BLaER1 (cell line): ENCODE measurements around the gene APCDD1.

ENCODE experiments used
- H3K27ac ChIP-seq: shearing (Covaris generic); formaldehyde crosslinking; 2 replicates; pipeline ENCODE4 v1.8.1; 2022
- H3K27me3 ChIP-seq: shearing (Covaris generic); formaldehyde crosslinking; 2 replicates; pipeline ENCODE4 v1.8.1; 2022
- H3K36me3 ChIP-seq: shearing (Covaris generic); formaldehyde crosslinking; 2 replicates; pipeline ENCODE4 v1.8.1; 2022
- H3K4me1 ChIP-seq: shearing (Covaris generic); formaldehyde crosslinking; 2 replicates; pipeline ENCODE4 v1.8.1; 2022
- H3K4me2 ChIP-seq: shearing (Covaris generic); formaldehyde crosslinking; 2 replicates; pipeline ENCODE4 v1.8.1; 2022
- H3K4me3 ChIP-seq: shearing (Covaris generic); formaldehyde crosslinking; 2 replicates; pipeline ENCODE4 v1.8.1; 2022
- H3K9ac ChIP-seq: shearing (Covaris generic); formaldehyde crosslinking; 2 replicates; pipeline ENCODE4 v1.8.1; 2022
- H3K9me3 ChIP-seq: shearing (Covaris generic); formaldehyde crosslinking; 2 replicates; pipeline ENCODE4 v1.8.1; 2022
- H4K20me1 ChIP-seq: shearing (Covaris generic); formaldehyde crosslinking; 2 replicates; pipeline ENCODE4 v1.8.1; 2022
- Cebpa-rat ChIP-seq: shearing (Covaris generic); IDR thresholded peaks from 2 replicates; pipeline ENCODE4 v1.8.1; 2022

APCDD1 gene

GRCh38 chr18:10482985-10483949, 28.8 kb downstream of the APCDD1 start:
- Histone ChIP-seq H3K4me1 (peaks cover 92% of the 10 kb centered on the region), H3K9ac (peak overlapping the region; percentile 43; the same call in 1 of the 2 replicates), H3K27me3 (no peaks in the 10 kb centered on the region), H3K9me3 (no peaks in the 10 kb centered on the region), H3K4me3 (peak overlapping the region; percentile 40), H3K4me2 (peak overlapping the region; percentile 85), H4K20me1 (no peaks in the 10 kb centered on the region), H3K27ac (peak overlapping the region; percentile 64), H3K36me3 (peaks cover 9% of the 10 kb centered on the region)
- no peak for TF ChIP-seq Cebpa-rat

DNA sequence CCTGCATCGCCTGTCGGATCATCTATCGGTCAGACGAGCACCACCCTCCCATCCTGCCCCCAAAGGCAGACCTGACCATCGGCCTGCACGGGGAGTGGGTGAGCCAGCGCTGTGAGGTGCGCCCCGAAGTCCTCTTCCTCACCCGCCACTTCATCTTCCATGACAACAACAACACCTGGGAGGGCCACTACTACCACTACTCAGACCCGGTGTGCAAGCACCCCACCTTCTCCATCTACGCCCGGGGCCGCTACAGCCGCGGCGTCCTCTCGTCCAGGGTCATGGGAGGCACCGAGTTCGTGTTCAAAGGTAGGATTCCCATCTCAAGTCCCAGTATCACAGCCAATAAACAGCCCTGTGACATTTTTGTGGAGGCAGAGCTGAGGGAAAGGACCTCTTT, 31.0 kb downstream of the APCDD1 start:
- no peak for TF ChIP-seq Cebpa-rat
- no peaks in the 10 kb centered on the region for H4K20me1 ChIP-seq
- H3K9me3 ChIP-seq = no peaks in the 10 kb centered on the region
- no peak overlapping the region for H3K4me3 ChIP-seq
- H3K36me3 ChIP-seq = peaks cover 15% of the 10 kb centered on the region
- H3K4me1 ChIP-seq = peaks cover 90% of the 10 kb centered on the region
- no peak overlapping the region for H3K4me2 ChIP-seq
- H3K27me3 ChIP-seq = no peaks in the 10 kb centered on the region
- no peak overlapping the region for H3K9ac ChIP-seq
- no peak overlapping the region for H3K27ac ChIP-seq

- H3K4me2 ChIP-seq = peak overlapping the region; percentile 46
- H3K27me3 ChIP-seq = no peaks in the 10 kb centered on the region
- no peak overlapping the region for H3K9ac ChIP-seq
- H3K9me3 ChIP-seq = no peaks in the 10 kb centered on the region
- H4K20me1 ChIP-seq = no peaks in the 10 kb centered on the region
- peaks cover 15% of the 10 kb centered on the region for H3K36me3 ChIP-seq
- no peak overlapping the region for H3K4me3 ChIP-seq
- peaks cover 90% of the 10 kb centered on the region for H3K4me1 ChIP-seq
- H3K27ac ChIP-seq = no peak overlapping the region
- no peak for TF ChIP-seq Cebpa-rat
Measured at GRCh38 chr18:10486362-10486761, 31.9 kb downstream of the APCDD1 start.

- Histone ChIP-seq H3K4me2 (peak overlapping the region; percentile 46; the same call in 1 of the 2 replicates), H3K27ac (no peak overlapping the region), H3K4me3 (no peak overlapping the region), H3K4me1 (peaks cover 86% of the 10 kb centered on the region), H3K36me3 (peaks cover 15% of the 10 kb centered on the region), H3K9me3 (no peaks in the 10 kb centered on the region), H3K27me3 (no peaks in the 10 kb centered on the region), H3K9ac (no peak overlapping the region), H4K20me1 (no peaks in the 10 kb centered on the region)
- TF ChIP-seq Cebpa-rat = no peak
Measured at GRCh38 chr18:10487154-10487553, 32.7 kb downstream of the APCDD1 start.

GRCh38 chr18:10488017-10488416, 33.6 kb downstream of the APCDD1 start:
- H3K27ac ChIP-seq = no peak overlapping the region
- H3K4me2 ChIP-seq = no peak overlapping the region
- no peak for TF ChIP-seq Cebpa-rat
- no peaks in the 10 kb centered on the region for H4K20me1 ChIP-seq
- no peaks in the 10 kb centered on the region for H3K9me3 ChIP-seq
- H3K9ac ChIP-seq = no peak overlapping the region
- H3K4me3 ChIP-seq = no peak overlapping the region
- peaks cover 15% of the 10 kb centered on the region for H3K36me3 ChIP-seq
- peaks cover 77% of the 10 kb centered on the region for H3K4me1 ChIP-seq
- H3K27me3 ChIP-seq = no peaks in the 10 kb centered on the region

DNA sequence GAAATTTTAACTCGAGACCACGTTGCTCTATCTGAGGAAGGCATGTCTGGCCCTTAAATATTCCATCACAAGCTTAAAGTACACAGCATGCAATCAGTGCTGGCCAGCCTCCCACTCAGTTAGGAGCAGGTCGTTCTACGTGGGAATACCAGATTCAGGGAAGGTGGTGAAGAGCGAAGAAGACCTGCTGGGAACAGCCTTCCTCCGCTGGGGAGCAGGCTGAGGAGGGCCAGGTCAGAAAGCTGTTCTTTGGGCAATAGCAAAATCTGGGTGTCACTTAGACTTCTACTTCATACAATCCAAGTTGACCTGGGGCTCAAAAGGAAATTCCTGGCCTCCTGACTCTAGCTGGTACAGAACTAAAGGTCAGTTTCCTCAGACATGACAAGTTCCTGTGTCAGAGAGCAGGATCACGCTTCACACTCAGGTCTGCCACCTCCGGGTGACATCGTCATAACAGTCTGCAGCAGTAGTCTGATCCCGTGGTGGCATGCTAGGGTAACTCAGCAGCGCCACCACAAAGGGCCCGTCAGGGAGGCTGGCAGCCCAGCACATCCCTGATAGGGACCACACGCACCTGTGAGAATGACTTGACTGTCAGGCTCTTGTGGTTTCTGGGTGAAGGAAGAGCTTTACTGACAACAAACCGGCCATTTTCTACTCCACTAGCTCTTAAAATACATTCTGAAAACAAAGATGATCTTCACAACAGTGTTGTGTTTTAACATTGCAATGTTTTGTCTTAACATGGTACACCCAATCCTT, 36.1 kb downstream of the APCDD1 start:
- H3K9ac ChIP-seq = no peak overlapping the region
- no peak for TF ChIP-seq Cebpa-rat
- peaks cover 11% of the 10 kb centered on the region for H3K36me3 ChIP-seq
- no peak overlapping the region for H3K4me3 ChIP-seq
- H3K27ac ChIP-seq = peak overlapping the region; percentile 20; the same call in 1 of the 2 replicates
- H3K27me3 ChIP-seq = no peaks in the 10 kb centered on the region
- H4K20me1 ChIP-seq = no peaks in the 10 kb centered on the region
- H3K9me3 ChIP-seq = no peaks in the 10 kb centered on the region
- peaks cover 55% of the 10 kb centered on the region for H3K4me1 ChIP-seq
- peak overlapping the region; percentile 59 for H3K4me2 ChIP-seq

DNA sequence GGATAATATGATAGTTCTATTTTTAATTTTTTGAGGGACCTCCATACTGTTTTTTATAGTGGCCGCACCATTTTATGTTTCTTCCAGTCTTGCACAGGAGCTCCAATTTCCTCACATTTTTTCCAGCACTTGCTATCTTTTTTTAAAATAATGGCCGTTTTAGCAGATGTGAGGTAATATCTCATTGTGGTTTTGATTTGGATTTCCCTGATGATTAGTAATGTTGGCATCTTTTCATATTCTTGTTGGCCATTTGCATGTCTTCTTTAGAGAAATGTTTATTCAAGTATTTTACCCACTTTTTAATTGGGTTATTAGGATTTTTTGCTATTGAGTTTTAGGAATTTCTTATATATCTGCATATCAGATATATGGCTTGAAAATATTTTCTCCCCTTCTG, 41.5 kb downstream of the APCDD1 start:
- no peak overlapping the region for H3K27ac ChIP-seq
- H3K9ac ChIP-seq = no peak overlapping the region
- H3K36me3 ChIP-seq = no peaks in the 10 kb centered on the region
- H3K4me2 ChIP-seq = no peak overlapping the region
- H4K20me1 ChIP-seq = no peaks in the 10 kb centered on the region
- H3K4me1 ChIP-seq = peaks cover 23% of the 10 kb centered on the region
- no peak for TF ChIP-seq Cebpa-rat
- no peaks in the 10 kb centered on the region for H3K27me3 ChIP-seq
- H3K4me3 ChIP-seq = no peak overlapping the region
- peaks cover 4% of the 10 kb centered on the region; the same call in 1 of the 2 replicates for H3K9me3 ChIP-seq

GRCh38 chr18:10497206-10497749, 42.8 kb downstream of the APCDD1 start:
- H3K9me3 ChIP-seq = peaks cover 4% of the 10 kb centered on the region; the same call in 1 of the 2 replicates
- H3K27me3 ChIP-seq = no peaks in the 10 kb centered on the region
- no peaks in the 10 kb centered on the region for H3K36me3 ChIP-seq
- peaks cover 15% of the 10 kb centered on the region for H3K4me1 ChIP-seq
- H3K4me3 ChIP-seq = no peak overlapping the region
- H3K27ac ChIP-seq = no peak overlapping the region
- no peak overlapping the region for H3K9ac ChIP-seq
- no peak overlapping the region for H3K4me2 ChIP-seq
- H4K20me1 ChIP-seq = no peaks in the 10 kb centered on the region
- TF ChIP-seq Cebpa-rat = no peak

GRCh38 chr18:10499230-10499629, 44.8 kb downstream of the APCDD1 start:
- H3K4me2 ChIP-seq = 0 out of 2 replicates have a peak overlapping the region, but pooled peaks have one; percentile 4
- peaks cover 4% of the 10 kb centered on the region; the same call in 1 of the 2 replicates for H3K9me3 ChIP-seq
- no peaks in the 10 kb centered on the region for H3K36me3 ChIP-seq
- H4K20me1 ChIP-seq = no peaks in the 10 kb centered on the region
- H3K27ac ChIP-seq = no peak overlapping the region
- H3K27me3 ChIP-seq = no peaks in the 10 kb centered on the region
- TF ChIP-seq Cebpa-rat = no peak
- H3K9ac ChIP-seq = no peak overlapping the region
- H3K4me3 ChIP-seq = no peak overlapping the region
- H3K4me1 ChIP-seq = peaks cover 15% of the 10 kb centered on the region
